Central memory CD8-positive, alpha-beta T cell (primary cell): ENCODE measurements around the gene TMEM161A.

Experiments
- ATAC-seq: fragments of 150-1000 bp; cut with Tn5 transposase; replicated peaks from 2 replicates; pipeline ENCODE4 v1.10.0; 2022; ENCODE audit warnings: mild to moderate bottlenecking, moderate FRiP score, moderate number of reproducible peaks; ENCODE audit not compliant: poor library complexity, severe bottlenecking; ENCODE audit errors: extremely low read depth
- DNase-seq, 2 donors: peaks; one replicate each; pipeline ENCODE4 v3.0.0; 2021; ENCODE audit warnings: low spot score in 2 of 2
- H3K27ac Mint-ChIP-seq: one replicate; pipeline ENCODE4 v1.8.0; 2022; ENCODE audit warnings: low read depth, mild to moderate bottlenecking, moderate library complexity, mixed read lengths
- H3K27me3 Mint-ChIP-seq: one replicate; pipeline ENCODE4 v1.8.0; 2022; ENCODE audit warnings: mixed read lengths
- H3K36me3 Mint-ChIP-seq: one replicate; pipeline ENCODE4 v1.8.0; 2022; ENCODE audit warnings: mild to moderate bottlenecking, moderate library complexity, mixed read lengths; ENCODE audit not compliant: insufficient read depth
- H3K4me1 Mint-ChIP-seq: one replicate; pipeline ENCODE4 v1.8.0; 2022; ENCODE audit warnings: mixed read lengths
- H3K4me3 Mint-ChIP-seq: one replicate; pipeline ENCODE4 v1.8.0; 2022; ENCODE audit warnings: mild to moderate bottlenecking, moderate library complexity, mixed read lengths
- H3K9me3 Mint-ChIP-seq: one replicate; pipeline ENCODE4 v1.8.0; 2022; ENCODE audit warnings: mixed read lengths

Gene TMEM161A

GRCh38 chr19:19131989-19132388, 6.3 kb downstream of the TMEM161A start:
- H3K4me3 Mint-ChIP-seq: no peak overlapping the region
- H3K27me3 Mint-ChIP-seq: no peaks in the 10 kb centered on the region
- peaks cover 11% of the 10 kb centered on the region for H3K4me1 Mint-ChIP-seq
- no peaks in the 10 kb centered on the region for H3K9me3 Mint-ChIP-seq
- ATAC-seq: no peak
- no peak overlapping the region for H3K27ac Mint-ChIP-seq
- no peak for DNase-seq
- peaks cover 3% of the 10 kb centered on the region for H3K36me3 Mint-ChIP-seq

- peaks cover 8% of the 10 kb centered on the region for H3K9me3 Mint-ChIP-seq
- no peak for ATAC-seq
- H3K27me3 Mint-ChIP-seq: no peaks in the 10 kb centered on the region
- no peak overlapping the region for H3K27ac Mint-ChIP-seq
- H3K36me3 Mint-ChIP-seq: peaks cover 3% of the 10 kb centered on the region
- no peak overlapping the region for H3K4me3 Mint-ChIP-seq
- no peaks in the 10 kb centered on the region for H3K4me1 Mint-ChIP-seq
- no peak for DNase-seq
Measured at GRCh38 chr19:19126102-19126501, 12.2 kb downstream of the TMEM161A start.

- H3K27me3 Mint-ChIP-seq: no peaks in the 10 kb centered on the region
- peaks cover 8% of the 10 kb centered on the region for H3K9me3 Mint-ChIP-seq
- no peaks in the 10 kb centered on the region for H3K4me1 Mint-ChIP-seq
- DNase-seq (no peak), ATAC-seq (no peak)
- peaks cover 5% of the 10 kb centered on the region for H3K36me3 Mint-ChIP-seq
- no peak overlapping the region for H3K27ac Mint-ChIP-seq
- H3K4me3 Mint-ChIP-seq: no peak overlapping the region
Measured at GRCh38 chr19:19123386-19123785, 14.9 kb downstream of the TMEM161A start.

GRCh38 chr19:19122902-19123301, 15.4 kb downstream of the TMEM161A start:
- Mint-ChIP-seq H3K9me3 (peaks cover 8% of the 10 kb centered on the region), H3K27ac (no peak overlapping the region), H3K27me3 (no peaks in the 10 kb centered on the region)

GRCh38 chr19:19121371-19121770, 16.9 kb downstream of the TMEM161A start:
- H3K27me3 Mint-ChIP-seq: no peaks in the 10 kb centered on the region
- no peaks in the 10 kb centered on the region for H3K4me1 Mint-ChIP-seq
- DNase-seq (no peak), ATAC-seq (no peak)
- peaks cover 5% of the 10 kb centered on the region for H3K36me3 Mint-ChIP-seq
- H3K27ac Mint-ChIP-seq: no peak overlapping the region
- no peak overlapping the region for H3K4me3 Mint-ChIP-seq
- H3K9me3 Mint-ChIP-seq: peaks cover 8% of the 10 kb centered on the region

More at GRCh38 chr19:19122902-19123301, 15.4 kb downstream of the TMEM161A start:
- H3K36me3 Mint-ChIP-seq: peaks cover 5% of the 10 kb centered on the region
- ATAC-seq (no peak), DNase-seq (no peak)
- H3K4me1 Mint-ChIP-seq: no peaks in the 10 kb centered on the region
- no peak overlapping the region for H3K4me3 Mint-ChIP-seq

- DNase-seq (no peak), ATAC-seq (no peak)
- no peak overlapping the region for H3K4me3 Mint-ChIP-seq
- no peaks in the 10 kb centered on the region for H3K4me1 Mint-ChIP-seq
- H3K27me3 Mint-ChIP-seq: no peaks in the 10 kb centered on the region
- no peak overlapping the region for H3K27ac Mint-ChIP-seq
- H3K9me3 Mint-ChIP-seq: peaks cover 8% of the 10 kb centered on the region
- H3K36me3 Mint-ChIP-seq: peaks cover 5% of the 10 kb centered on the region
Measured at GRCh38 chr19:19120308-19121231, 17.7 kb downstream of the TMEM161A start.

- no peak for ATAC-seq
- Mint-ChIP-seq H3K4me1 (no peaks in the 10 kb centered on the region), H3K9me3 (peaks cover 8% of the 10 kb centered on the region), H3K27ac (peak overlapping the region; percentile 55), H3K27me3 (no peaks in the 10 kb centered on the region), H3K4me3 (no peak overlapping the region), H3K36me3 (peaks cover 5% of the 10 kb centered on the region)
- no peak for DNase-seq
Measured at GRCh38 chr19:19119325-19120237, 18.7 kb downstream of the TMEM161A start.

GRCh38 chr19:19115954-19116353, 22.3 kb downstream of the TMEM161A start:
- no peak overlapping the region for H3K27ac Mint-ChIP-seq
- no peaks in the 10 kb centered on the region for H3K27me3 Mint-ChIP-seq
- peaks cover 5% of the 10 kb centered on the region for H3K4me1 Mint-ChIP-seq
- H3K9me3 Mint-ChIP-seq: no peaks in the 10 kb centered on the region
- H3K36me3 Mint-ChIP-seq: peaks cover 2% of the 10 kb centered on the region
- H3K4me3 Mint-ChIP-seq: no peak overlapping the region
- DNase-seq (no peak), ATAC-seq (peak; percentile 43)

- Mint-ChIP-seq H3K27ac (no peak overlapping the region), H3K4me3 (no peak overlapping the region), H3K36me3 (no peaks in the 10 kb centered on the region), H3K27me3 (no peaks in the 10 kb centered on the region), H3K4me1 (peaks cover 5% of the 10 kb centered on the region), H3K9me3 (no peaks in the 10 kb centered on the region)
- no peak for ATAC-seq
- DNase-seq: no peak
Measured at GRCh38 chr19:19113040-19113626, 25.1 kb downstream of the TMEM161A start.

GRCh38 chr19:19111967-19112580, 26.2 kb downstream of the TMEM161A start:
- peaks cover 5% of the 10 kb centered on the region for H3K4me1 Mint-ChIP-seq
- DNase-seq (no peak), ATAC-seq (no peak)
- peaks cover 3% of the 10 kb centered on the region for H3K36me3 Mint-ChIP-seq
- no peaks in the 10 kb centered on the region for H3K9me3 Mint-ChIP-seq
- no peak overlapping the region for H3K4me3 Mint-ChIP-seq
- H3K27me3 Mint-ChIP-seq: no peaks in the 10 kb centered on the region
- no peak overlapping the region for H3K27ac Mint-ChIP-seq

GRCh38 chr19:19111136-19111835, 27.0 kb downstream of the TMEM161A start:
- Mint-ChIP-seq H3K9me3 (no peaks in the 10 kb centered on the region), H3K27me3 (no peaks in the 10 kb centered on the region), H3K4me3 (no peak overlapping the region), H3K27ac (no peak overlapping the region), H3K36me3 (peaks cover 6% of the 10 kb centered on the region), H3K4me1 (peaks cover 5% of the 10 kb centered on the region)
- no peak for DNase-seq
- no peak for ATAC-seq
